ENCODE results near the gene DPYSL3. TPM values are rescaled to one million over a fixed set of nuclear protein-coding genes. Genes with fewer than 3 reads are reported as not detected.

DPYSL3 gene
- total RNA-seq, 2 experiments from 2014 or later = not detected

DNA sequence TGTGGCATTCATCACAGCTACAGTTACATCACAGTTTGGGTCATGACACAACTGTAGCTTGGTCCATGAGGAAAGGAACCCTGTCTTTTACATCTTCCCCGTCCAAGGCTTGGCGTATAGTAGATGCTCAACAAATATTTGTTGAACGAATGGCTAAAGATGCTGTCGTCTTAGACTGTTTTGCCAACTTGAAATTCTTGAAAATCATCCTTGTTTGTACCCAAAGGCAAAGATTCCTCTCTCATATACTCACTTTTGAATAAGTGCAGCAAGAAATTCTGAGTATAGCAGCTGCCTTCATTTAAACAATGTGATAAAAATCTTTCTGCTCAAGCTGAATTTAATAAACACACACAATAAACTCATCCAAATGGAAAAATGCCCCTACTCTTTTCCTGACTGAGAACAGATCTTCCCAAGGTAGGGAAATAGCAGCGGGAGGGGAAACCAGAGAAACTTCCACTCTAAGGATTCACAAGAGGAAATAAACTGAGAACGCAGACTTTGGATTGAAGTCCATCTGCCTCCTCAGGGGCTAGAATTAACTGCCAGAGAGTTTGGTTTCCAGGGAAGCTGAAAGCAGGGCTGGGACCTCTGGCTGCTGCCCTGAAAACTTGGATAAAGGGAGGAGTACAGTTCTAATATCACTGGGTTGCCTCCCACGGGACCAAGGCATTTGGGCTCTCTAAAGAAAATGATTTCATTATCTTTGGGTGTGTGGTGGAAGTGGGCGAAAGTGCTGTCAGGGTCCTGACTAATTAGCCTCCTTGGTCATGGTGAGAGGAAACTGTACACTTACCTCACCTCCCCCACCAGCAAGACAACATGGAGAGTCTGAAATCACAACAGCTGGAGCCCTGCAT, 99.1 kb downstream of the DPYSL3 start:
- Mint-ChIP-seq H3K36me3 (ENCODE audit: low read depth) (no peaks in the 10 kb centered on the region), H3K4me3 (no peak overlapping the region), H3K27ac (no peak overlapping the region), H3K27me3 (no peaks in the 10 kb centered on the region), H3K4me1 (no peaks in the 10 kb centered on the region), H3K9me3 (no peaks in the 10 kb centered on the region)
- ChIA-PET CTCF (no interaction called here), POLR2A (no interaction called here)
- no peak for DNase-seq

DNA sequence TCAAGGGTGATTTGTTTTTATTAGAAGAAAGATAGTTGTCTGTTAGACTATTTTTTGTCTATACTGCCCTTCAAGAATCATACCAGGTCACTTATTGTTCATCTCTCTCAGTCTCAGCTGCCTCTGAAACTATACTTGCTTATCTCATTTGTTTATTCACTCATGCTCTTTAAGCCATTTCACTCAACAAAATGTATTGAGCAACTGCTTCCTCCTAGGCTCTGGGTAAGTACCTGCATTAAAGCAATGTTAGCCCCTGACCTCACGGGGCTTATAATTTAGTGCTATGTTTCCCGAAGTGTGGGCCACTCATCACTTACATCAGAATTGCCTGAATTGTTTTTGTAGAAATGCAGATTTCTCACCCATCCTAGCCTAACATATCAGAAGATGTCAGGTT, 100.9 kb downstream of the DPYSL3 start:
- H3K9me3 Mint-ChIP-seq = no peaks in the 10 kb centered on the region
- H3K27me3 Mint-ChIP-seq = no peaks in the 10 kb centered on the region
- POLR2A ChIA-PET = no interaction called here
- CTCF ChIA-PET = no interaction called here
- no peak for DNase-seq
- H3K36me3 Mint-ChIP-seq (ENCODE audit: low read depth) = no peaks in the 10 kb centered on the region
- H3K4me3 Mint-ChIP-seq = no peak overlapping the region
- no peak overlapping the region for H3K27ac Mint-ChIP-seq
- no peaks in the 10 kb centered on the region for H3K4me1 Mint-ChIP-seq

DNA sequence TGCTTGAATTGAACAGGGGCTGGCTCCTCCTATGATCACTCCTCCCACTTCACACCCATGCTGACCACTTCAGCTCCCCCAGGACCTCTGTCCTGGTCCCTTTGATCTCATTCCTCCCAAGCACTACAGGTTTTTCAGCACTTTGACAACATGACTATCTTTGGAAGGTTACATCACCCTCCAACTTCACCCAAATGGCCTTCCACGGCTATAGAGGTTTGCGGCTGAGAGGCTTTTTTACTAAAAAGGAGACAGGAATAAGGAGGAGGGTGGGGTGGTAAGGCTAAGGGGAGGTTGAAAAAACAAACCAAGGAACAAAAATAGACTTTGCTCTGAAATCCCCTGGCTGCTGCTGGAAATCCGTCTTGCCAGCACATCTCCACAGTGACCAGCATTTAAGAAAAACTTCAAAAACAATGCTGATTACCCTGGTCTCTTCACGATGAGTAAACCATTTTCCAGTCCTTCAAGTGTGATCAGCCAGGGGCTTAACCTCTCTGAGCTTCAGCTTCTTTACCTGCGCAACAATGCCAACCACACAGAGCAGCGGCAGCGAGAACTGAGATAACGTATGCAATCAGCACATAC, 102.7 kb downstream of the DPYSL3 start:
- Mint-ChIP-seq H3K4me3 (no peak overlapping the region), H3K27me3 (no peaks in the 10 kb centered on the region), H3K27ac (no peak overlapping the region), H3K4me1 (no peaks in the 10 kb centered on the region), H3K9me3 (no peaks in the 10 kb centered on the region), H3K36me3 (ENCODE audit: low read depth) (no peaks in the 10 kb centered on the region)
- CTCF ChIA-PET = no interaction called here
- POLR2A ChIA-PET = no interaction called here
- no peak for DNase-seq

DNA sequence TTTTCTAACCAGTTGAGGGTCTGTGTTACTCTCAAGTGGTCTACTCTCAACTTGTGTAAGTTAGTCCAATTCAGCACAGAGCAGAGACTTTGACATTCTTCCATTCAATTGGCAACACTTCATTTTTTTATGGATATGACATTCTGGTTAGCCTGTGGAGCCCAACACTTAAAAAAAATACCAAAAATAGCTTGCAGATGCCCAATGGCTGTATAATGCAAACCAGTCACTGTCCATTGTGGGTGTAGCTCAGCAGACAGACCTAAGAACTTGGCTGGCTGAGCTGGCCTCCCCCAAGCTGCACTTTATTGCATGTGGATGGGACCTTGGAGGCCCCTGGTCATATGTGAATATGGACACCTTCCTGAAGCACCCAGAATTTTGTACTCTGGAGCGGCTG, 103.2 kb downstream of the DPYSL3 start:
- ChIA-PET CTCF (no interaction called here), POLR2A (no interaction called here)
- H3K27ac Mint-ChIP-seq = no peak overlapping the region
- no peak overlapping the region for H3K4me3 Mint-ChIP-seq
- no peaks in the 10 kb centered on the region for H3K9me3 Mint-ChIP-seq
- H3K36me3 Mint-ChIP-seq (ENCODE audit: low read depth) = no peaks in the 10 kb centered on the region
- no peak for DNase-seq
- no peaks in the 10 kb centered on the region for H3K27me3 Mint-ChIP-seq
- no peaks in the 10 kb centered on the region for H3K4me1 Mint-ChIP-seq

DNA sequence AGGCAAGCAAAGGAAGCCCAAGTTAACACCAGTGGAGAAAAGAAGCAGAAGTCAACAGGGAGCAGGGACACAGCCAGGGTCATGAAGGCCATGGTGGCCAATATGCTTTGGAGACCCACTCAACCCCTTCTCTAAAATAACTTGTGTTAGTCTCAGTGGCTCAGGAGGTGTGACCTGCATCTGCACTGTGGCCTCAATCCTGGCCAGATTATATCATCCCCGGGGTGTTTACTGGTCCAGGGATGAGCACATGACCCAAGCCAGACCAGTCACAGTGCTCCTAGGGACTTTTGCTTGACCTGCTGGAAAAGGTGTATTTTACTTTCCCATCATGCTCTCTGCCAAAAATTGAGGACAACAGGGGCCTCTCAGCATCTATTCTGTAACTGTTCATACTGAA, 105.2 kb downstream of the DPYSL3 start:
- H3K9me3 Mint-ChIP-seq = no peaks in the 10 kb centered on the region
- ChIA-PET CTCF (no interaction called here), POLR2A (no interaction called here)
- H3K27ac Mint-ChIP-seq = no peak overlapping the region
- no peak for DNase-seq
- no peaks in the 10 kb centered on the region for H3K36me3 Mint-ChIP-seq (ENCODE audit: low read depth)
- no peaks in the 10 kb centered on the region for H3K4me1 Mint-ChIP-seq
- H3K4me3 Mint-ChIP-seq = no peak overlapping the region
- H3K27me3 Mint-ChIP-seq = no peaks in the 10 kb centered on the region

DNA sequence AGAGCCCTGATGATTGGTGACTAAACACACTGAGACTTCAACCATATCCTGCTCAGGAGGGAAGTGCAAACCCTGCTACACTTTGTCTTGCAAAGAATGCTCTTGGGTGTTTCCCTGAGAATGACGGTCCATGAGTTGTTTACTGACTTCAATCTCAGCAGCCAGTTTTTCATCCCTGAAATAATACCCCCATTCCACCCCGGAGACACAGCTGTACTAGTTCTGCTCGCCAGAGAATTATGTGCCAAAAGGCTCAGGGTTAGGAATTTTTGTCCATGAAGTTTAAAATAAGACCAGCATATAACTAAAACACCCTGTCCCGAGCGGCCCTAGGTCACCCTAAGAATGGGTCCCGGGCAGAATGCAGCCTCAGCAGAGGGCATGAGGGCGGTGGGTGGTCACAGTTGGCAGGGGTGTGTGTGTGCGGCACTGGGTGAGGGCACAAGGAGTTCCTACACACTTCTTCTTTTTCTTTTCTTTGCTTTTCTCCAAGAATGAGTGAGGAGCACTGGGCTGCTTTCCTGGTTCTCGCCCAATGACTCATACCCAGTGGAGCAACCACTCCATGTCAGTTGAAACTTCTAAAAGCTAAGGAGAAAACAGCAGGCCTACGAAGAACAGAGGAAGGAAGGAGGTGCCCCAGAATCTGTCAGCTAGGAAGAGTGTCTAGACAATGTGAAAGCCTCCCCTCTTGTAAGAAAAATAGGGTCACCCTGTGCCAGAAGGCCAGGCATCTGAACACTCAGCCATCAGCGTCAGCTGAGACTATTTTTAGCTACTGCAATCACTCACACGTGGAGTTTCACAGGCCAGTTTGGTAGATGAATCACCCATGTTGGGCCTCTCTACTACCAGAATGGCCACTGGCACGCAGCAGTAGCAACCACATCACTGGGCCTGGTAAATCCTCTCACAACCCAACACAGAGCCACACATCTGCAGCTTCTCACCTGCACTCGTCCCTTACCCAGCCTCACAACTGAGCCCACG, 105.9 kb downstream of the DPYSL3 start:
- POLR2A ChIA-PET = no interaction called here

DNA sequence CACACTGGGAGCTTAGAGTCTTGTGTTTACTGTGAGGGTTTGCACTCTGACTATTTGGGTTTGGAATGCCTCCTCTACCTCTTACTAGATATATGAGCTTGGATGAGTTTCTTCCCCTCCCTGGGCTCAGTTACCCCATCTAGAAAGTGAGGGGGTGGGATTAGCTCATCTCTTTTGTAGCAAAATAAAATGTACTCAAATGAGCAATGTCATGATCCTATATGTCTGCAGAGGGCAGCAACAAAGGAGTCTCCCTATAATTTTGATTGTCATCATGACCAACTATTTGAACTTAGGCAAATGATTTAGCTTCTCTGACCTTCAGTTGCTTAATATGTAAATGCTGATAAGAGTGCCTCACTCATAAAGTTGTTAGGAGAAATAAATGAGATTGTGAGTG, 109.0 kb downstream of the DPYSL3 start:
- POLR2A ChIA-PET = no interaction called here
- Mint-ChIP-seq H3K27ac (no peak overlapping the region), H3K4me3 (no peak overlapping the region), H3K4me1 (no peaks in the 10 kb centered on the region), H3K9me3 (no peaks in the 10 kb centered on the region), H3K36me3 (ENCODE audit: low read depth) (no peaks in the 10 kb centered on the region), H3K27me3 (no peaks in the 10 kb centered on the region)
- no peak for DNase-seq
- CTCF ChIA-PET = no interaction called here

More for the DNA sequence above, 105.9 kb downstream of the DPYSL3 start:
- no peak overlapping the region for H3K4me3 Mint-ChIP-seq
- no peak for DNase-seq
- H3K9me3 Mint-ChIP-seq = no peaks in the 10 kb centered on the region
- H3K4me1 Mint-ChIP-seq = no peaks in the 10 kb centered on the region
- H3K27ac Mint-ChIP-seq = no peak overlapping the region
- no peaks in the 10 kb centered on the region for H3K36me3 Mint-ChIP-seq (ENCODE audit: low read depth)
- no peaks in the 10 kb centered on the region for H3K27me3 Mint-ChIP-seq
- CTCF ChIA-PET = no interaction called here

DNA sequence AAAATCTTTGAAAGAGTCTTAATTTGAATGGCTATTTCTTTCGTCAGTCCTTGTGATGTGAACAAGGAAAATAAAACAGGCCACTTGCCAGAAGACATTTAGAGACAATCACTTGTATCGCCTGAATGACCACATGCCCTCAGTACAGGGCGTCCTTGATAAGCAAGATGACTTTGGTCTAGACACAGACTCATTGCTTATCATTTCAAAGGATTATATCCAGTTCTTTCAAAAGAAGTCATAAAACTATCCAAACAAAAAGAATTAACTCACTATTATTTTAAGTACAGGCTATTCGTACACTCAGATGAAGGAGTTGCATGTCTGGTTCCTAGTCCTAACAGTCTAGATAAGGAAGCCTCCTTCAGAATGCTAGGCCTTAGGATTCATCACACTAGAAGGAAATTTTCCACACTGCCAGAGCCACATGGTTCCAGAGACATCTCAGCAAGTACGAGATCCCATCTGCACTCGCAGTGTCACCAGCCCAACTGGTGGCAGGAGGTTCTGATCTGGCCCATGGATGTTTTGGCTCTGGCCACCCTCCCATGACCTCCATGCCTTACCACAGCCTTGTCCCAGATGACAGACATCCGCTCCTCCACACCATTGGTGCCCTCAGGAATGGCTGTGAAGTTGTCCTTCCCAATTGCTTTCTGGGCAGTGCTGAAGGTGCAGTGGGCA, 109.6 kb downstream of the DPYSL3 start:
- no peaks in the 10 kb centered on the region for H3K9me3 Mint-ChIP-seq
- no peak overlapping the region for H3K4me3 Mint-ChIP-seq
- POLR2A ChIA-PET = no interaction called here
- no peak for DNase-seq
- no peaks in the 10 kb centered on the region for H3K27me3 Mint-ChIP-seq
- no peaks in the 10 kb centered on the region for H3K4me1 Mint-ChIP-seq
- CTCF ChIA-PET = no interaction called here
- no peaks in the 10 kb centered on the region for H3K36me3 Mint-ChIP-seq (ENCODE audit: low read depth)
- H3K27ac Mint-ChIP-seq = no peak overlapping the region

DNA sequence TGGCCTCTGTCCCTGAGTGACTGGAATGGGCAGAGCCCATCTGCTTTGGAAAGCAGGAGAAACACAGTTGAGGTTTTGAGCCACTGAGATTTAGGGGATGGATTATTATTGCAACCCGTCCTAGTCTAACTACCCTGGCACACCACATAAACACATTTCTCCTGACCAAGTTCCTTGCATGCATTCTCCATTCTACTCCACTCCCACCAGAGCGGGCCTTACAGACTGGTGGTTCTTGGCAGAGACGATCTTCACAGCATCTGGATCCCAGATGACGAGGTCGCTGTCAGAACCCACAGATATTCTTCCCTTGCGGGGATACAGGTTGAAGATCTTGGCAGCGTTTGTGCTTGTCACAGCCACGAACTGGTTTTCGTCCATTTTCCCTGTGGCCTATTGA, 111.0 kb downstream of the DPYSL3 start:
- H3K36me3 Mint-ChIP-seq (ENCODE audit: low read depth) = no peaks in the 10 kb centered on the region

DNA sequence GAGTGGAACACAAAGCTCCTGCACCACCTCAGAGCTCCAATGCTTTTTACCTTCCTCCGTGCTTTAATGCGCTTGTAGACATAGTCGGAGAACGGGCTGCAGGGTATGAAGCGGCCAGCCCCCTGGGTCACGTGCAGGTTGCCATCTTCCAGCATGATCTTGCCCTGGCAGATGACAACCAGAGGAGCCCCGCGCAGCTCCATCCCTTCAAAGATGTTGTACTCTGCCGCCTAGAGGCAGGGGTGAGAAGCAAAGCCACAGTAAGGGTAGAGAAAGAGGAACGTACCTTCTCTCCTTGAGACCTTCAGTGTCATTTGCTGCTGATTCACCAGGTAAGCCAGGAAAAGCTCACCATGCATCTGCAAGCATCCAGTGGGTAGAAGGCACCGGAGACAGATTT, 112.3 kb downstream of the DPYSL3 start:
- ChIA-PET CTCF (interaction anchor here (1.5 kb wide), 1 partner anchor 9 kb away, joined by 3 read pairs; no protein-coding TSS in a partner anchor), POLR2A (no interaction called here)
- no peak for DNase-seq
- Mint-ChIP-seq H3K4me3 (no peak overlapping the region), H3K36me3 (ENCODE audit: low read depth) (no peaks in the 10 kb centered on the region), H3K9me3 (no peaks in the 10 kb centered on the region), H3K27ac (no peak overlapping the region), H3K27me3 (no peaks in the 10 kb centered on the region), H3K4me1 (no peaks in the 10 kb centered on the region)

More for the DNA sequence above, 111.0 kb downstream of the DPYSL3 start:
- H3K4me1 Mint-ChIP-seq = no peaks in the 10 kb centered on the region
- H3K9me3 Mint-ChIP-seq = no peaks in the 10 kb centered on the region
- no peaks in the 10 kb centered on the region for H3K27me3 Mint-ChIP-seq
- ChIA-PET CTCF (no interaction called here), POLR2A (no interaction called here)
- DNase-seq = no peak
- H3K4me3 Mint-ChIP-seq = no peak overlapping the region
- no peak overlapping the region for H3K27ac Mint-ChIP-seq

DNA sequence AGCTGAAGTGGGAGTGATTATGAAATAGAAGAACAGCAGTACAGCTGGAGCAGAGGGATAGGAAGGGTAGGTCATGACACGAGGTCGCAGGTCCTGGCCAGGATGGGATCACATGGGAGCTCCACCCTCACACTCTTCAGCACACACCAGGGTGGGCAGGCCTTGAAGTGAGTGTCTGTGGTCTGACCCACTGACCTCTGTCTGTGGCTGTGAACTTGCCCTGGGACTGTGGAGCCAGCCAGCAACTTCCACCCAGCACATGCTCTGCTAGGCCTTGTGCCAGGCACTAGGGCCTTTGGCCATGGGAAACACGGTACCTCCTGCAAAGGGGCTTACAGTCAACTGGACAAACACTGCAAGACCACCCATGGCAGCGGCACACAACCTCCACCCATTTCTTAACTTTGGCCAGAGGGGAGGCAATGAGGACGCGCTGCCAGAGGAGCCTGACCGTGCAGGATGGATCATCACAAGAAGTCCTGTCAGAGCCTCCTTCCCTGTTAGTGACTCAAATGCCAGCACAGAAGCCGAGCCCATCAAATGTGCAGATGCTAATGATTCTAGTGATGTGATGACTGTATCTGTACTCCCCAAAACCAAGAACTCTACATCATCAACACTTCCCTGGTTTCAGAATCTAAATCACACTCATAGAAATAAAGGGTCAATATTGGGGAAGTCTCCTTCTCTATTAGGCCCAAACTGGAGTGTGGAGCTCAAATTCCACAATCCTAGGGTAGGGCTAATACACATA, 113.6 kb downstream of the DPYSL3 start:
- H3K4me1 Mint-ChIP-seq = no peaks in the 10 kb centered on the region
- no peak for DNase-seq
- H3K27me3 Mint-ChIP-seq = no peaks in the 10 kb centered on the region
- H3K36me3 Mint-ChIP-seq (ENCODE audit: low read depth) = no peaks in the 10 kb centered on the region
- no peak overlapping the region for H3K4me3 Mint-ChIP-seq
- ChIA-PET CTCF (no interaction called here), POLR2A (no interaction called here)
- no peak overlapping the region for H3K27ac Mint-ChIP-seq
- no peaks in the 10 kb centered on the region for H3K9me3 Mint-ChIP-seq

DNA sequence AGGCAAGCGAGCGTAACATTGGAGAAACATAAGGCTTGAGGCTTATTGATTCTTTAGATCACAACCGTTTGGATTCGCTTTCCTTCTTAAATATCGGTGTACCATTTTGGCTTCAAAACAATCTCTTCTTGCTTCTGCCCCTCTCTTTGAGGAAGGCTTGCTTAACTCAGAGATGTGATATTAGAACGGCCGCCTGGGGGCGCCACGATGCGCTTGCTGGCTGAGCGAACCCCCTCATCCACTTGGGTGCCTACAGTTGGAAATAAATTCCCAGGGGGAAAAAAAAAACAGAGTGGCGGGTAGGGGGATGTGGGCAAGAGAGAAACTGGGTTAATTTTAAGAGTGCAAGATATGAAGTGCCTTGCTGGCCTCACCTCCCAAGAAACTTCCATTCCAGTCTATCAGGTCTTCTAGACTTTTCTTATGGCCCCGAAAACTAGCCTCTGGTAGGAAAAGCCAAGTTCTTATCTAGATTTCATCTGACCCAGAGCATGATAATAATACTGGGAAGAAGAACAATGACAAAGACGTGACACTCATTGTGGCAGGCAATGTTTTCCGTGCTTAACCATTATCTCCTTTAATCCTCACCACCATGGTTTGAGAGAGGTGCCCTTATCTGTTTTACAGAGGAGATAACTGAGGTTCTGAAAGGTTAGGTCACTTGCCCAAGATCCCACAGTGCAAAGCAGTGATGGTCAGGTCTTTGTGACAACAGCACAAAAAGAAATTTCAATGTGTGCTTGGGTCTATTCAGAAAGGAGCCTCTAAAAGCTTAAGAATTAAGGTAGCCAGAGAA, 115.8 kb downstream of the DPYSL3 start:
- Mint-ChIP-seq H3K9me3 (no peaks in the 10 kb centered on the region), H3K27ac (no peak overlapping the region), H3K4me1 (no peaks in the 10 kb centered on the region), H3K27me3 (no peaks in the 10 kb centered on the region), H3K36me3 (ENCODE audit: low read depth) (no peaks in the 10 kb centered on the region), H3K4me3 (no peak overlapping the region)
- ChIA-PET POLR2A (no interaction called here), CTCF (no interaction called here)
- DNase-seq = no peak
